Measurements from ENCODE around the gene RASSF4. TPM values are rescaled to one million over a fixed set of nuclear protein-coding genes. Genes with fewer than 3 reads are reported as not detected.

RASSF4 gene
- total RNA-seq, 1 experiment from 2014 or later, result 9.1 TPM

- no peak for DNase-seq
- Histone ChIP-seq H3K36me3 (replicated peaks; ENCODE audit: control insufficient read depth, insufficient read depth, low read length) (peaks cover 4% of the 10 kb centered on the region), H3K4me3 (ENCODE audit: insufficient read depth, low read depth, low read length) (no peak overlapping the region), H3K27me3 (ENCODE audit: control insufficient read depth, insufficient read depth, low read length) (peaks cover 2% of the 10 kb centered on the region; the same call in 1 of the 2 replicates)
Measured at GRCh38 chr10:44988957-44989585, 29.5 kb downstream of the RASSF4 start.

- H3K4me3 ChIP-seq (ENCODE audit: insufficient read depth, low read depth, low read length), result no peak overlapping the region
- peaks cover 4% of the 10 kb centered on the region for H3K36me3 ChIP-seq (replicated peaks; ENCODE audit: control insufficient read depth, insufficient read depth, low read length)
- peak; percentile 54 for DNase-seq
- H3K27me3 ChIP-seq (ENCODE audit: control insufficient read depth, insufficient read depth, low read length), result peaks cover 2% of the 10 kb centered on the region; the same call in 1 of the 2 replicates
Measured at GRCh38 chr10:44989597-44990301, 30.1 kb downstream of the RASSF4 start.

- Histone ChIP-seq H3K36me3 (replicated peaks; ENCODE audit: control insufficient read depth, insufficient read depth, low read length) (peaks cover 4% of the 10 kb centered on the region), H3K4me3 (ENCODE audit: insufficient read depth, low read depth, low read length) (no peak overlapping the region), H3K27me3 (ENCODE audit: control insufficient read depth, insufficient read depth, low read length) (peaks cover 2% of the 10 kb centered on the region; the same call in 1 of the 2 replicates)
- DNase-seq, result peak; percentile 80
Measured at GRCh38 chr10:44990302-44990655, 30.7 kb downstream of the RASSF4 start.

GRCh38 chr10:44990965-44991364 lies 31.4 kb downstream of the RASSF4 start:
- Histone ChIP-seq H3K36me3 (replicated peaks; ENCODE audit: control insufficient read depth, insufficient read depth, low read length) (peaks cover 4% of the 10 kb centered on the region), H3K4me3 (ENCODE audit: insufficient read depth, low read depth, low read length) (no peak overlapping the region), H3K27me3 (ENCODE audit: control insufficient read depth, insufficient read depth, low read length) (peaks cover 2% of the 10 kb centered on the region; the same call in 1 of the 2 replicates)
- no peak for DNase-seq

GRCh38 chr10:44991571-44991970 lies 32.0 kb downstream of the RASSF4 start:
- H3K4me3 ChIP-seq (ENCODE audit: insufficient read depth, low read depth, low read length), result no peak overlapping the region
- peaks cover 4% of the 10 kb centered on the region for H3K36me3 ChIP-seq (replicated peaks; ENCODE audit: control insufficient read depth, insufficient read depth, low read length)
- H3K27me3 ChIP-seq (ENCODE audit: control insufficient read depth, insufficient read depth, low read length), result peaks cover 2% of the 10 kb centered on the region; the same call in 1 of the 2 replicates
- DNase-seq, result no peak

GRCh38 chr10:44992070-44992731 lies 32.6 kb downstream of the RASSF4 start:
- Histone ChIP-seq H3K36me3 (replicated peaks; ENCODE audit: control insufficient read depth, insufficient read depth, low read length) (peaks cover 4% of the 10 kb centered on the region), H3K27me3 (ENCODE audit: control insufficient read depth, insufficient read depth, low read length) (peaks cover 2% of the 10 kb centered on the region; the same call in 1 of the 2 replicates)
- no peak for DNase-seq

GRCh38 chr10:44992732-44993225 lies 33.2 kb downstream of the RASSF4 start:
- Histone ChIP-seq H3K27me3 (ENCODE audit: control insufficient read depth, insufficient read depth, low read length) (peaks cover 2% of the 10 kb centered on the region; the same call in 1 of the 2 replicates), H3K4me3 (ENCODE audit: insufficient read depth, low read depth, low read length) (no peak overlapping the region), H3K36me3 (replicated peaks; ENCODE audit: control insufficient read depth, insufficient read depth, low read length) (peaks cover 4% of the 10 kb centered on the region)
- DNase-seq, result no peak

More at GRCh38 chr10:44992070-44992731, 32.6 kb downstream of the RASSF4 start:
- H3K4me3 ChIP-seq (ENCODE audit: insufficient read depth, low read depth, low read length), result no peak overlapping the region

GRCh38 chr10:44993226-44993921 lies 33.8 kb downstream of the RASSF4 start:
- no peak for DNase-seq
- Histone ChIP-seq H3K27me3 (ENCODE audit: control insufficient read depth, insufficient read depth, low read length) (peaks cover 1% of the 10 kb centered on the region; the same call in 1 of the 2 replicates), H3K4me3 (ENCODE audit: insufficient read depth, low read depth, low read length) (no peak overlapping the region), H3K36me3 (replicated peaks; ENCODE audit: control insufficient read depth, insufficient read depth, low read length) (peaks cover 4% of the 10 kb centered on the region)

- DNase-seq, result no peak
- H3K4me3 ChIP-seq (ENCODE audit: insufficient read depth, low read depth, low read length), result no peak overlapping the region
Measured at GRCh38 chr10:44993922-44994751, 34.5 kb downstream of the RASSF4 start.

GRCh38 chr10:44994752-44995530 lies 35.3 kb downstream of the RASSF4 start:
- H3K27me3 ChIP-seq (ENCODE audit: control insufficient read depth, insufficient read depth, low read length), result no peaks in the 10 kb centered on the region
- DNase-seq, result no peak
- peaks cover 4% of the 10 kb centered on the region for H3K36me3 ChIP-seq (replicated peaks; ENCODE audit: control insufficient read depth, insufficient read depth, low read length)
- no peak overlapping the region for H3K4me3 ChIP-seq (ENCODE audit: insufficient read depth, low read depth, low read length)

More at GRCh38 chr10:44993922-44994751, 34.5 kb downstream of the RASSF4 start:
- Histone ChIP-seq H3K27me3 (ENCODE audit: control insufficient read depth, insufficient read depth, low read length) (no peaks in the 10 kb centered on the region), H3K36me3 (replicated peaks; ENCODE audit: control insufficient read depth, insufficient read depth, low read length) (peaks cover 4% of the 10 kb centered on the region)

- Histone ChIP-seq H3K27me3 (ENCODE audit: control insufficient read depth, insufficient read depth, low read length) (no peaks in the 10 kb centered on the region), H3K4me3 (ENCODE audit: insufficient read depth, low read depth, low read length) (no peak overlapping the region), H3K36me3 (replicated peaks; ENCODE audit: control insufficient read depth, insufficient read depth, low read length) (peaks cover 4% of the 10 kb centered on the region)
- DNase-seq, result no peak
Measured at GRCh38 chr10:44995581-44995913, 35.9 kb downstream of the RASSF4 start.

- no peaks in the 10 kb centered on the region for H3K27me3 ChIP-seq (ENCODE audit: control insufficient read depth, insufficient read depth, low read length)
- no peak for DNase-seq
- H3K36me3 ChIP-seq (replicated peaks; ENCODE audit: control insufficient read depth, insufficient read depth, low read length), result peaks cover 4% of the 10 kb centered on the region
- H3K4me3 ChIP-seq (ENCODE audit: insufficient read depth, low read depth, low read length), result no peak overlapping the region
Measured at GRCh38 chr10:44995914-44996669, 36.5 kb downstream of the RASSF4 start.

Data from H7 (cell line).